HG02571 (cell line): ENCODE data around the gene TARS3.

Experiments used
- ATAC-seq: cut with Tn5 transposase; IDR thresholded peaks from one replicate; pipeline ENCODE4 v1.9.1; 2021; ENCODE audit warnings: mild to moderate bottlenecking, moderate library complexity; ENCODE audit not compliant: unreplicated experiment

TARS3 gene

GRCh38 chr15:101625184-101625583 lies 99.1 kb downstream of the TARS3 start:
- ATAC-seq: no peak

GRCh38 chr15:101623367-101624304 lies 100.6 kb downstream of the TARS3 start:
- ATAC-seq: no peak

- ATAC-seq: no peak
Measured at GRCh38 chr15:101621961-101622360, 102.3 kb downstream of the TARS3 start.

GRCh38 chr15:101620671-101621070 lies 103.6 kb downstream of the TARS3 start:
- ATAC-seq: no peak

- no peak for ATAC-seq
Measured at GRCh38 chr15:101619615-101619865, 104.7 kb downstream of the TARS3 start.

- ATAC-seq: no peak
Measured at GRCh38 chr15:101618851-101619614, 105.2 kb downstream of the TARS3 start.

- no peak for ATAC-seq
Measured at GRCh38 chr15:101618076-101618475, 106.2 kb downstream of the TARS3 start.

GRCh38 chr15:101617390-101617965 lies 106.8 kb downstream of the TARS3 start:
- no peak for ATAC-seq

- no peak for ATAC-seq
Measured at GRCh38 chr15:101615986-101616848, 108.1 kb downstream of the TARS3 start.

GRCh38 chr15:101615414-101615985 lies 108.8 kb downstream of the TARS3 start:
- ATAC-seq: no peak

- no peak for ATAC-seq
Measured at GRCh38 chr15:101614761-101615160, 109.5 kb downstream of the TARS3 start.

- no peak for ATAC-seq
Measured at GRCh38 chr15:101614001-101614585, 110.2 kb downstream of the TARS3 start.

- no peak for ATAC-seq
Measured at GRCh38 chr15:101613130-101614000, 110.9 kb downstream of the TARS3 start.

GRCh38 chr15:101612676-101613075 lies 111.6 kb downstream of the TARS3 start:
- ATAC-seq: no peak

- no peak for ATAC-seq
Measured at GRCh38 chr15:101611580-101612299, 112.5 kb downstream of the TARS3 start.

- ATAC-seq: no peak
Measured at GRCh38 chr15:101611007-101611406, 113.3 kb downstream of the TARS3 start.

GRCh38 chr15:101610611-101611000 lies 113.7 kb downstream of the TARS3 start:
- no peak for ATAC-seq

- no peak for ATAC-seq
Measured at GRCh38 chr15:101609742-101610610, 114.3 kb downstream of the TARS3 start.
